H1 (cell line): ENCODE results near the gene S100A8. TPM values are rescaled to one million over a fixed set of nuclear protein-coding genes. Genes with fewer than 3 reads are reported as not detected.

Source experiments
- CTCF ChIA-PET: fragments of 300-600 bp; sonication (Branson Sonifier 250); formaldehyde crosslinking; loops from one replicate; lab custom pipeline; 2021; ENCODE audit not compliant: partially characterized antibody; lab: Charles Lee
- POLR2A ChIA-PET: fragments of 300-600 bp; sonication (Branson Sonifier 250); formaldehyde crosslinking; loops from one replicate; lab custom pipeline; 2021; ENCODE audit warnings: inconsistent platforms; ENCODE audit not compliant: partially characterized antibody; lab: Charles Lee
- DNase-seq, 2 experiments: peaks; one replicate each; pipeline versions ENCODE4 v3.0.0 to v3.0.0-alpha.2; 2010 to 2022; ENCODE audit warnings: low spot score in 2 of 2, low read depth in 1 of 2, mixed read lengths in 1 of 2
- FAIRE-seq: peaks from 2 replicates; lab custom pipeline; 2011; peaks lifted over from hg19 to GRCh38; lab: Jason Lieb, UNC
- H2AFZ ChIP-seq: 2 replicates; pipeline ENCODE4 v1.8.1; 2012; ENCODE audit warnings: low read length, inconsistent platforms
- H2AK5ac ChIP-seq: 2 replicates; pipeline ENCODE4 v1.6.1; 2013; ENCODE audit warnings: low read depth, low read length
- H2BK120ac ChIP-seq: replicated peaks from 2 replicates; pipeline ENCODE3; 2013; ENCODE audit warnings: low read depth, low read length, inconsistent platforms
- H2BK12ac ChIP-seq: 2 replicates; pipeline ENCODE4 v1.6.1; 2013; ENCODE audit warnings: low read depth, low read length
- H2BK15ac ChIP-seq: 2 replicates; pipeline ENCODE4 v1.6.1; 2013; ENCODE audit warnings: low read length
- H2BK20ac ChIP-seq: 2 replicates; pipeline ENCODE4 v1.6.1; 2013; ENCODE audit warnings: low read length
- H2BK5ac ChIP-seq: 2 replicates; pipeline ENCODE4 v1.6.1; 2013; ENCODE audit warnings: low read depth, low read length
- H3K14ac ChIP-seq: 2 replicates; pipeline ENCODE4 v1.6.1; 2013; ENCODE audit warnings: inconsistent platforms; ENCODE audit not compliant: insufficient read length
- H3K18ac ChIP-seq: 2 replicates; pipeline ENCODE4 v1.6.1; 2013; ENCODE audit warnings: low read length; ENCODE audit errors: extremely low read depth
- H3K23ac ChIP-seq: 2 replicates; pipeline ENCODE4 v1.6.1; 2013; ENCODE audit warnings: inconsistent platforms; ENCODE audit not compliant: insufficient read length
- H3K23me2 ChIP-seq: 2 replicates; pipeline ENCODE4 v1.6.1; 2013; ENCODE audit warnings: low read depth, low read length
- H3K27ac ChIP-seq: 2 replicates; pipeline ENCODE4 v1.6.1; 2011; ENCODE audit warnings: low read depth, low read length, inconsistent platforms
- H3K27me3 ChIP-seq, 4 experiments: replicated peaks in 1 of 4; 1 replicate in 1 of 4; 2 replicates in 3 of 4; pipeline versions ENCODE4 v1.6.1 to v1.8.1; 2011 to 2013; ENCODE audit warnings: low read length in 3 of 4, mild to moderate bottlenecking in 3 of 4, inconsistent platforms in 2 of 4, mixed read lengths in 2 of 4, moderate library complexity in 1 of 4; ENCODE audit not compliant: control insufficient read depth in 3 of 4, insufficient read depth in 3 of 4; ENCODE audit errors: extremely low read depth in 1 of 4
- H3K36me3 ChIP-seq, 4 experiments: 2 replicates each; pipeline versions ENCODE4 v1.6.1 to v1.8.1; 2011 to 2013; ENCODE audit warnings: mild to moderate bottlenecking in 4 of 4, low read length in 3 of 4, moderate library complexity in 2 of 4, control low read depth in 1 of 4, inconsistent platforms in 1 of 4; ENCODE audit not compliant: insufficient read depth in 4 of 4, control insufficient read depth in 2 of 4
- H3K4ac ChIP-seq: replicated peaks from 2 replicates; pipeline ENCODE3; 2013; ENCODE audit warnings: low read length, low read depth, mixed read lengths, inconsistent platforms; ENCODE audit not compliant: insufficient read length
- H3K4me1 ChIP-seq, 4 experiments: replicated peaks in 1 of 4; 1 replicate in 1 of 4; 2 replicates in 3 of 4; pipeline versions ENCODE4 v1.6.1 to v1.8.1; 2011 to 2013; ENCODE audit warnings: low read length in 3 of 4, inconsistent platforms in 2 of 4, mixed read lengths in 1 of 4; ENCODE audit not compliant: insufficient read depth in 4 of 4, control insufficient read depth in 3 of 4
- H3K4me2 ChIP-seq, 2 experiments: 2 replicates each; pipeline versions ENCODE4 v1.6.1 to v1.8.1; 2011 to 2013; ENCODE audit warnings: low read depth in 2 of 2, low read length in 2 of 2, control low read depth in 1 of 2, inconsistent platforms in 1 of 2, mild to moderate bottlenecking in 1 of 2; ENCODE audit not compliant: insufficient read depth in 1 of 2
- H3K4me3 ChIP-seq, 4 experiments: fragments of 200-600, 300-600 bp in 1 of 4; sonication (generic), shearing (Covaris generic), sonication (Bioruptor Twin) in 1 of 4; 2 replicates each; pipeline versions ENCODE4 v1.5.1 to v1.8.1; 2011 to 2016; ENCODE audit warnings: low read length in 4 of 4, low read depth in 3 of 4, control low read depth in 2 of 4, inconsistent platforms in 2 of 4, mild to moderate bottlenecking in 2 of 4, mixed read lengths in 1 of 4, moderate library complexity in 1 of 4; ENCODE audit not compliant: insufficient read depth in 2 of 4; ENCODE audit errors: extremely low read depth in 1 of 4
- H3K56ac ChIP-seq: replicated peaks from 2 replicates; pipeline ENCODE3; 2013; ENCODE audit warnings: low read depth, mild to moderate bottlenecking, mixed read lengths, low read length, inconsistent platforms; ENCODE audit not compliant: insufficient read length
- H3K79me1 ChIP-seq: 2 replicates; pipeline ENCODE4 v1.6.1; 2013; ENCODE audit warnings: low read depth, low read length, control low read depth
- H3K79me2 ChIP-seq, 2 experiments: 2 replicates each; pipeline versions ENCODE4 v1.6.1 to v1.8.1; 2012 to 2013; ENCODE audit warnings: low read length in 2 of 2, mild to moderate bottlenecking in 2 of 2, inconsistent platforms in 1 of 2; ENCODE audit not compliant: insufficient read depth in 2 of 2, control insufficient read depth in 1 of 2
- H3K9ac ChIP-seq, 4 experiments: replicated peaks in 1 of 4; 1 replicate in 1 of 4; 2 replicates in 3 of 4; pipeline versions ENCODE4 v1.6.1 to v1.8.1; 2011 to 2013; ENCODE audit warnings: low read depth in 3 of 4, low read length in 3 of 4, control low read depth in 2 of 4, mild to moderate bottlenecking in 2 of 4, moderate library complexity in 2 of 4, inconsistent platforms in 1 of 4; ENCODE audit errors: extremely low read depth in 1 of 4
- H3K9me3 ChIP-seq, 2 experiments: 2 replicates each; pipeline versions ENCODE4 v1.6.1 to v1.8.1; 2012 to 2013; ENCODE audit warnings: mild to moderate bottlenecking in 2 of 2, moderate library complexity in 2 of 2, control low read depth in 1 of 2, inconsistent platforms in 1 of 2, low read depth in 1 of 2, low read length in 1 of 2, mixed read lengths in 1 of 2; ENCODE audit not compliant: insufficient read depth in 2 of 2
- H4K20me1 ChIP-seq, 2 experiments: replicated peaks in 1 of 2; 2 replicates each; pipeline versions ENCODE3 to v1.8.1; 2011 to 2013; ENCODE audit warnings: inconsistent platforms in 2 of 2, low read length in 2 of 2, mild to moderate bottlenecking in 1 of 2; ENCODE audit not compliant: insufficient read depth in 2 of 2, control insufficient read depth in 1 of 2
- H4K5ac ChIP-seq: 2 replicates; pipeline ENCODE4 v1.6.1; 2013; ENCODE audit warnings: low read length, low read depth, mixed read lengths, inconsistent platforms; ENCODE audit not compliant: insufficient read length
- H4K8ac ChIP-seq: 2 replicates; pipeline ENCODE4 v1.8.0; 2013; ENCODE audit warnings: mild to moderate bottlenecking, moderate library complexity, low read length, inconsistent platforms; ENCODE audit not compliant: insufficient read depth; ENCODE audit errors: extremely low read depth
- H4K91ac ChIP-seq: replicated peaks from 2 replicates; pipeline ENCODE3; 2013; ENCODE audit warnings: low read length, mixed read lengths, inconsistent platforms; ENCODE audit not compliant: insufficient read length
- POLR2AphosphoS5 ChIP-seq: IDR thresholded peaks from 2 replicates; pipeline ENCODE4 v1.6.1; 2011; ENCODE audit warnings: low read depth, low read length
- TEAD4 ChIP-seq: IDR thresholded peaks from 2 replicates; pipeline ENCODE4 v1.6.1; 2012; ENCODE audit warnings: low read depth, low read length, inconsistent platforms, mixed read lengths
- WGBS, 2 experiments: shearing (Covaris generic) in 1 of 2; methylation state at CpG; one replicate each; pipeline versions ENCODE4 v1.1.6 to v1.1.7; 2013 to 2015; ENCODE audit warnings: low lambda C conversion rate in 2 of 2, mixed read lengths in 2 of 2, inconsistent platforms in 1 of 2, low coverage in 1 of 2, missing lambda C conversion rate in 1 of 2; ENCODE audit not compliant: insufficient replicate concordance in 2 of 2, insufficient coverage in 1 of 2, insufficient read length in 1 of 2; ENCODE audit errors: extremely low coverage in 1 of 2, missing lambda C conversion rate in 1 of 2; 5-methylcytosine and 5-hydroxymethylcytosine counted together
- polyA plus RNA-seq, 7 experiments: library from polyadenylated mRNA; depleted of rRNA in 3 of 7; stranded (reverse) in 5 of 7; unstranded in 2 of 7; fragments of >200 nt in 5 of 7; fragments of 200-250 nt in 2 of 7; gene quantifications; 1 replicate in 5 of 7; 2 replicates in 1 of 7; 4 replicates in 1 of 7; pipeline versions ENCODE4 v1.2.1 to v1.2.3, GENCODE V29; 2011 to 2013; ENCODE audit warnings: missing spikeins in 2 of 7, mixed read lengths in 2 of 7
- total RNA-seq: library from RNA; stranded (reverse); fragmentation: NEBNext Ultra II Directional; extraction: Animal tissue kit (Norgen Biotek cat#: 25700); gene quantifications from 2 replicates; pipeline ENCODE4 v1.2.1, GENCODE V29; 2021
- TF ChIP-seq, protein P1 (sequence below): IDR thresholded peaks from 2 replicates; pipeline ENCODE4 v1.6.1; 2012; ENCODE audit warnings: inconsistent platforms

S100A8 gene
- total and polyA plus RNA-seq, 2 of the 8 experiments (the other 6 are each of a cell fraction or from before 2014, with no cell fraction given) = not detected

GRCh38 chr1:153357853-153358690 lies 32.8 kb downstream of the S100A8 start, which contains the start of gene S100A9:
TSS of gene S100A9 (plus strand) at chr1:153357854. CDS start at chr1:153358284, 430 bp downstream.
- Histone ChIP-seq H3K56ac (no peak within 1 kb of the TSS), H3K79me1 (no peaks in the 10 kb centered on the region), H2AK5ac (no peak within 1 kb of the TSS), H2BK15ac (0 out of 2 replicates have a peak within 1 kb of the TSS, but pooled peaks have one; percentile 8), H4K5ac (no peak within 1 kb of the TSS), H3K23ac (no peak within 1 kb of the TSS), H3K14ac (no peak within 1 kb of the TSS), H2BK5ac (no peak within 1 kb of the TSS), H3K23me2 (no peaks in the 10 kb centered on the region; the same call in 1 of the 2 replicates), H3K4me1 (no peaks in the 10 kb centered on the region; a peak in 1 of 7 replicates), H2BK20ac (no peak within 1 kb of the TSS), H3K9ac (no peak within 1 kb of the TSS), H3K36me3 (no peaks in the 10 kb centered on the region), H3K79me2 (no peaks in the 10 kb centered on the region), H3K18ac (no peak within 1 kb of the TSS), H2AFZ (no peak within 1 kb of the TSS), H2BK120ac (no peak within 1 kb of the TSS), H3K27ac (no peak within 1 kb of the TSS), H2BK12ac (no peak within 1 kb of the TSS), H4K91ac (no peak within 1 kb of the TSS), H3K4me2 (no peak within 1 kb of the TSS), H3K4me3 (no peak within 1 kb of the TSS), H3K27me3 (no peaks in the 10 kb centered on the region), H4K8ac (peak within 1 kb of the TSS; percentile 53; the same call in 1 of the 2 replicates), H4K20me1 (no peaks in the 10 kb centered on the region), H3K9me3 (no peaks in the 10 kb centered on the region), H3K4ac (peak within 1 kb of the TSS; percentile 16)
- ChIA-PET POLR2A (no interaction called here), CTCF (interaction anchor here (1.0 to 2.6 kb wide), 9 partner anchors 15 to 153 kb away, joined by 3 to 32 read pairs (median 4); no protein-coding TSS in a partner anchor)
- FAIRE-seq = no peak
- 92% methylated on average over 11 of the region's 11 CpGs; no CpG with 5 or more reads in 1 of the 2 experiments for WGBS, 2 experiments
- no peak for DNase-seq
- TF ChIP-seq, protein P1, sequence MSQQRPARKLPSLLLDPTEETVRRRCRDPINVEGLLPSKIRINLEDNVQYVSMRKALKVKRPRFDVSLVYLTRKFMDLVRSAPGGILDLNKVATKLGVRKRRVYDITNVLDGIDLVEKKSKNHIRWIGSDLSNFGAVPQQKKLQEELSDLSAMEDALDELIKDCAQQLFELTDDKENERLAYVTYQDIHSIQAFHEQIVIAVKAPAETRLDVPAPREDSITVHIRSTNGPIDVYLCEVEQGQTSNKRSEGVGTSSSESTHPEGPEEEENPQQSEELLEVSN = no peak
- TF ChIP-seq POLR2AphosphoS5 = no peak
- TF ChIP-seq TEAD4 = no peak
